DND-41 (cell line): Measurements from ENCODE around the gene PITPNM3.

Experiments used
- ATAC-seq: fragments of 200-7000 bp; cut with Tn5 transposase; 3 replicates; pipeline ENCODE4 v1.9.1; 2021; ENCODE audit warnings: low read depth; ENCODE audit not compliant: insufficient read depth
- DNase-seq: peaks from one replicate; pipeline ENCODE4 v3.0.0-alpha.2; 2020
- H2AFZ ChIP-seq: 2 replicates; pipeline ENCODE4 v1.6.0; 2012; ENCODE audit warnings: low read depth, low read length
- H3K27ac ChIP-seq: 2 replicates; pipeline ENCODE4 v1.5.1; 2012; ENCODE audit warnings: low read length, inconsistent platforms
- H3K27me3 ChIP-seq: fragments of 200-600 bp; sonication (generic); 2 replicates; pipeline ENCODE4 v1.6.0; 2012; ENCODE audit warnings: low read length, mild to moderate bottlenecking, inconsistent platforms; ENCODE audit not compliant: insufficient read depth, poor library complexity
- H3K36me3 ChIP-seq: 2 replicates; pipeline ENCODE4 v1.5.1; 2012; ENCODE audit warnings: low read length, inconsistent platforms; ENCODE audit not compliant: insufficient read depth
- H3K4me1 ChIP-seq: 2 replicates; pipeline ENCODE4 v1.5.1; 2012; ENCODE audit warnings: mild to moderate bottlenecking, low read length; ENCODE audit not compliant: insufficient read depth
- H3K4me2 ChIP-seq: 2 replicates; pipeline ENCODE4 v1.6.0; 2012; ENCODE audit warnings: mild to moderate bottlenecking, moderate library complexity, low read length, inconsistent platforms; ENCODE audit not compliant: insufficient read depth
- H3K4me3 ChIP-seq, 2 experiments: fragments of 200-600 bp in 1 of 2; shearing (Covaris generic) in 1 of 2; 2 replicates each; pipeline ENCODE4 v1.5.1; 2012 to 2016; ENCODE audit warnings: inconsistent platforms in 2 of 2, low read length in 2 of 2, mild to moderate bottlenecking in 2 of 2, low read depth in 1 of 2, moderate library complexity in 1 of 2
- H3K79me2 ChIP-seq: 2 replicates; pipeline ENCODE4 v1.6.0; 2012; ENCODE audit warnings: low read length, inconsistent platforms; ENCODE audit not compliant: insufficient read depth
- H3K9ac ChIP-seq: 2 replicates; pipeline ENCODE4 v1.6.0; 2012; ENCODE audit warnings: low read depth, mild to moderate bottlenecking, inconsistent platforms, low read length, moderate library complexity
- H3K9me3 ChIP-seq: 2 replicates; pipeline ENCODE4 v1.5.1; 2012; ENCODE audit warnings: low read length, moderate library complexity, mild to moderate bottlenecking, inconsistent platforms; ENCODE audit not compliant: insufficient read depth, severe bottlenecking
- H4K20me1 ChIP-seq: 2 replicates; pipeline ENCODE4 v1.6.0; 2012; ENCODE audit warnings: low read length; ENCODE audit not compliant: insufficient read depth
- EZH2 ChIP-seq: IDR thresholded peaks from 3 replicates; pipeline ENCODE4 v1.6.1; 2012; ENCODE audit warnings: borderline replicate concordance, low read depth, mild to moderate bottlenecking, moderate library complexity, low read length, inconsistent platforms; ENCODE audit not compliant: severe bottlenecking
- TF ChIP-seq, protein P1 (sequence below): IDR thresholded peaks from 2 replicates; pipeline ENCODE4 v1.5.1; 2012; ENCODE audit warnings: borderline replicate concordance, low read length, moderate library complexity, mild to moderate bottlenecking; ENCODE audit not compliant: poor library complexity, severe bottlenecking; ENCODE audit errors: extremely low read depth

The PITPNM3 gene

DNA sequence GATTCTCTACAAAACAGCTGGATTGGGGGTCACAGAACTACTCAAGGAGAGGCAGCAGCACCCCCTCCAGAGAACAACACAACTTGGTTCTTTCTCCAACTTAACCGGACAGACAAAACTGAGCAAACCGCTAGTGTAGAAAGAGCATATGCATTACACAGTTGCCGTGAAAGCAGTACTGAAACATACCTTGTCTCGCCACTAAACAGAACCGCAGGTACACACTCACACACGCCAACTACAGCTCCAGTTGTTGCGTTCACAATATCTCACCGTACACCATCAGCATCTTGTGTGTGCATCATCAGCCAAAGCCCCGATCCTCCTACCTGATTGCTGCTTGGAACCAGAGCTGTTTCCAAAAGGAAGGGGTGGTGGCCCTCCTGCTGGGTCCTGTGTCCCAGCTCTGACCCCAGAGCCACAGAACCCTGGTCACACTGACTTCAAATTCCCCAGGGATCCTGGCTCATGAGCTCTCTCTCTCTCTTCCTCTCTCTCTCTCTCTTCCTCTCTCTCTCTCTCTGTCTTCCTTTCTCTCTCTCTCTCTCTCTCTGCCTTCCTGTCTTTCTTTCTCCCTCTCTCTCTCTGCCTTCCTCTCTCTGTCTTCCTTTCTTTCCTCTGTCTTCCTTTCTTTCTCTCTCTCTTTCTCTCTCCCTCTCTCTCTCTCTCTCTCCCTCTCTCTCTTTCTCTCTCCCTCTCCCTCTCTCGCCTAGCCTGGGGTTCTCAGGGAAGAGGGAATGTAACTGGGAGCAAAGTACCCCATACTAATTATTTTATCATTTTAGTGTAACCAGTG, 103.7 kb downstream of the PITPNM3 start:
- no peak for DNase-seq

DNA sequence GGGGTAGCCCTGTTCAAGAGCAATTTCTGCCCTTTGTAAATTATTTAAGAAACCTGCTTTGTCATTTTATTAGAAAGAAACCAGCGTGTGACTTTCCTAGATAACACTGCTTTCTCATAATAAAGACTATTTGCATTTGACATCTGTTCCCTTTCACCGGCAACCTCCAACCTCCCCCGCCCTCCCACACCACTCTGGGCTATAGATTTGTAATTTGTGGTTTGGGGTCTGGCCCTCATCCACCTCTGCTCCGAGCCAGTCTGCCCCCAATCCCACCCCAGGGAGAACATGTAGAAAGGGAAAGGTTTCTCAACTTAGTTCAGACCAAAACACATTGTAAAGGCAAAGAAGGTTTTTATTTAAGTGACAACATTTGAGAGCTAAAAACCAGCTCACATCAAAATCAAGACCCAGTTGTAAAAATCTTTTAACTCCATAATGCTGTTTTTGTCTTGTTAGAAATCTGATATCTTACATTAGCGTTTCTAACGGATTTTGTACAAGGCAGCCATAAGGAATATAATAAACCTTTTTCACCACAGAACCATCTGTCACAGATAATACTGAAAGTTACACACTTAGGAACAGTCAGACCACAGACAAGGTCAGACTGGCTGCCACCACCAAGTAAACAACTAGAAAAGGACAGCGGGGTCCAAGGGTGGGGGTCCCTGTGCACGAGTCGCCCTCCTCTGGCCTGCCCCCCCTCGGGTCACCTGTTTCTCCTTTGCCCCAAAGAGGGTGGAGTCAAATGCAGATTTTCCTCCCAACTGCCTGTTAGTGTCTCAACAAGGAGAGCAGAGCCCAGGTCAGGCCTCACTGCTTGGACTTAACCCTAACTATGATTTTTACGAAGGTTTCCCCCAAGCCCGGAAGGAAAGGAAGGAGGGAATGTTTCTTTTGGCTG, 105.2 kb downstream of the PITPNM3 start:
- Histone ChIP-seq H3K9me3 (no peaks in the 10 kb centered on the region), H3K4me1 (no peaks in the 10 kb centered on the region), H3K27ac (no peak overlapping the region), H3K9ac (no peak overlapping the region), H3K79me2 (no peaks in the 10 kb centered on the region), H2AFZ (no peak overlapping the region), H3K36me3 (peaks cover 31% of the 10 kb centered on the region), H4K20me1 (no peaks in the 10 kb centered on the region; the same call in 1 of the 2 replicates), H3K27me3 (no peaks in the 10 kb centered on the region), H3K4me2 (no peak overlapping the region), H3K4me3 (no peak overlapping the region)
- ATAC-seq (no peak), DNase-seq (no peak)
- no peak for TF ChIP-seq EZH2
- TF ChIP-seq, protein P1, sequence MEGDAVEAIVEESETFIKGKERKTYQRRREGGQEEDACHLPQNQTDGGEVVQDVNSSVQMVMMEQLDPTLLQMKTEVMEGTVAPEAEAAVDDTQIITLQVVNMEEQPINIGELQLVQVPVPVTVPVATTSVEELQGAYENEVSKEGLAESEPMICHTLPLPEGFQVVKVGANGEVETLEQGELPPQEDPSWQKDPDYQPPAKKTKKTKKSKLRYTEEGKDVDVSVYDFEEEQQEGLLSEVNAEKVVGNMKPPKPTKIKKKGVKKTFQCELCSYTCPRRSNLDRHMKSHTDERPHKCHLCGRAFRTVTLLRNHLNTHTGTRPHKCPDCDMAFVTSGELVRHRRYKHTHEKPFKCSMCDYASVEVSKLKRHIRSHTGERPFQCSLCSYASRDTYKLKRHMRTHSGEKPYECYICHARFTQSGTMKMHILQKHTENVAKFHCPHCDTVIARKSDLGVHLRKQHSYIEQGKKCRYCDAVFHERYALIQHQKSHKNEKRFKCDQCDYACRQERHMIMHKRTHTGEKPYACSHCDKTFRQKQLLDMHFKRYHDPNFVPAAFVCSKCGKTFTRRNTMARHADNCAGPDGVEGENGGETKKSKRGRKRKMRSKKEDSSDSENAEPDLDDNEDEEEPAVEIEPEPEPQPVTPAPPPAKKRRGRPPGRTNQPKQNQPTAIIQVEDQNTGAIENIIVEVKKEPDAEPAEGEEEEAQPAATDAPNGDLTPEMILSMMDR: no peak

More for the DNA sequence above, 103.7 kb downstream of the PITPNM3 start:
- no peak for ATAC-seq
- no peaks in the 10 kb centered on the region for H3K9me3 ChIP-seq
- no peak overlapping the region for H3K4me3 ChIP-seq
- no peaks in the 10 kb centered on the region for H3K79me2 ChIP-seq
- no peaks in the 10 kb centered on the region for H3K27me3 ChIP-seq
- H3K4me2 ChIP-seq: no peak overlapping the region
- H3K36me3 ChIP-seq: peaks cover 22% of the 10 kb centered on the region
- no peak overlapping the region for H2AFZ ChIP-seq
- TF ChIP-seq, protein P1: no peak
- no peak for TF ChIP-seq EZH2
- no peak overlapping the region for H3K27ac ChIP-seq
- H3K9ac ChIP-seq: no peak overlapping the region
- no peaks in the 10 kb centered on the region for H3K4me1 ChIP-seq
- no peaks in the 10 kb centered on the region; the same call in 1 of the 2 replicates for H4K20me1 ChIP-seq

DNA sequence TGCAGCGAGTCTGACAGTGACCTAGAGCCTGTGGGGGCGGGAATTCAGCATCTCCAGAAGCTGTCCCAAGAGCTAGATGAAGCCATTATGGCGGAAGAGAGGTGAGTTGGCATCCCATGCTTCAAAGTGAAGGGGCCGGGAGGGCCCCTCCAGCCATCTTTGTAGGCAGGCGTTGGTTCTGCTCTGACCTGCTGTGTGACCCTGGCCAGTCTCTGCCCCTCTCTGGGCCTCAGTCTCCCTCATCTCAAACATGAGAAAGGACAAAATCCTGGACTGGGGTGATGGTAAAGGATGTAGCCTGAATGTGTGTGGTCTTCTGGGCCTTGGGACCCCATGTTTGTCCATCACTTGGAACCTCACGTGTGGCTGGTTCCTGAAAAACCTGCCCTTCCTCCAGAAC, 107.0 kb downstream of the PITPNM3 start:
- Histone ChIP-seq H2AFZ (no peak overlapping the region), H3K4me2 (no peak overlapping the region), H3K79me2 (0 out of 2 replicates have a peak, but pooled peaks cover 3% of the 10 kb centered on the region), H3K27me3 (no peaks in the 10 kb centered on the region), H3K4me3 (no peak overlapping the region), H3K9me3 (no peaks in the 10 kb centered on the region), H3K9ac (no peak overlapping the region), H3K36me3 (peaks cover 41% of the 10 kb centered on the region), H4K20me1 (no peaks in the 10 kb centered on the region; the same call in 1 of the 2 replicates), H3K27ac (no peak overlapping the region), H3K4me1 (peaks cover 17% of the 10 kb centered on the region)
- TF ChIP-seq, protein P1: no peak
- TF ChIP-seq EZH2: no peak
- ATAC-seq (no peak), DNase-seq (no peak)
